Kidney epithelial cell (primary cell): Measurements from ENCODE around the gene U2AF1L4. TPM values are rescaled to one million over a fixed set of nuclear protein-coding genes. Genes with fewer than 3 reads are reported as not detected.

ENCODE experiments used
- DNase-seq: peaks from one replicate; pipeline ENCODE4 v3.0.0-alpha.2; 2010; ENCODE audit warnings: low read depth
- H3K27me3 ChIP-seq: 2 replicates; pipeline ENCODE4 v1.6.0; 2011; ENCODE audit warnings: low read length; ENCODE audit not compliant: control insufficient read depth, insufficient read depth
- H3K36me3 ChIP-seq: 2 replicates; pipeline ENCODE4 v1.5.1; 2011; ENCODE audit warnings: low read length; ENCODE audit not compliant: control insufficient read depth, insufficient read depth
- H3K4me3 ChIP-seq: 2 replicates; pipeline ENCODE4 v1.5.1; 2011; ENCODE audit warnings: low read depth, mild to moderate bottlenecking, control low read depth, low read length
- CTCF ChIP-seq: IDR thresholded peaks from 2 replicates; pipeline ENCODE4 v1.5.1; 2011; ENCODE audit warnings: mild to moderate bottlenecking, moderate library complexity, low read length, control low read depth, inconsistent platforms; ENCODE audit not compliant: insufficient read depth, poor library complexity, severe bottlenecking
- total RNA-seq: library from RNA; depleted of rRNA; stranded (reverse); fragments of >200 nt; gene quantifications from 2 replicates; pipeline ENCODE4 v1.2.3, GENCODE V29; 2015

The U2AF1L4 gene
- total RNA-seq, 1 donor from 2014 or later = 15.5 TPM

- TF ChIP-seq CTCF = no peak
- H3K4me3 ChIP-seq = no peak overlapping the region
- no peak for DNase-seq
- no peaks in the 10 kb centered on the region for H3K36me3 ChIP-seq
- H3K27me3 ChIP-seq = no peaks in the 10 kb centered on the region
Measured at GRCh38 chr19:35743640-35744429, 1.4 kb downstream of the U2AF1L4 start.

- DNase-seq = no peak
- TF ChIP-seq CTCF = no peak
- Histone ChIP-seq H3K36me3 (no peaks in the 10 kb centered on the region), H3K27me3 (no peaks in the 10 kb centered on the region), H3K4me3 (peak within 1 kb of the TSS; percentile 37)
Measured at GRCh38 chr19:35742121-35742724, 3.0 kb downstream of the U2AF1L4 start, which contains the start of gene IGFLR1. IGFLR1 (minus strand) TSS chr19:35742452; CDS start chr19:35741180, 1,272 bp downstream.

- H3K4me3 ChIP-seq = peak overlapping the region; percentile 37
- H3K36me3 ChIP-seq = no peaks in the 10 kb centered on the region
- DNase-seq = no peak
- peak; percentile 12 for TF ChIP-seq CTCF
- no peaks in the 10 kb centered on the region for H3K27me3 ChIP-seq
Measured at GRCh38 chr19:35741203-35741515, 4.1 kb downstream of the U2AF1L4 start.

- H3K36me3 ChIP-seq = no peaks in the 10 kb centered on the region
- TF ChIP-seq CTCF = no peak
- peak; percentile 83 for DNase-seq
- H3K27me3 ChIP-seq = no peaks in the 10 kb centered on the region
- peak overlapping the region; percentile 52 for H3K4me3 ChIP-seq
Measured at GRCh38 chr19:35740423-35741202, 4.6 kb downstream of the U2AF1L4 start.

GRCh38 chr19:35740108-35740422 is 5.2 kb downstream of the U2AF1L4 start:
- no peaks in the 10 kb centered on the region for H3K36me3 ChIP-seq

More at GRCh38 chr19:35740108-35740422, 5.2 kb downstream of the U2AF1L4 start:
- TF ChIP-seq CTCF = no peak
- Histone ChIP-seq H3K27me3 (no peaks in the 10 kb centered on the region), H3K4me3 (peak overlapping the region; percentile 52)
- no peak for DNase-seq
